GM21381 (cell line): ENCODE measurements around the gene TMEM39B.

Experiments
- ATAC-seq: cut with Tn5 transposase; IDR thresholded peaks from one replicate; pipeline ENCODE4 v1.9.1; 2021; ENCODE audit warnings: mild to moderate bottlenecking, moderate library complexity; ENCODE audit not compliant: unreplicated experiment

Gene TMEM39B

DNA sequence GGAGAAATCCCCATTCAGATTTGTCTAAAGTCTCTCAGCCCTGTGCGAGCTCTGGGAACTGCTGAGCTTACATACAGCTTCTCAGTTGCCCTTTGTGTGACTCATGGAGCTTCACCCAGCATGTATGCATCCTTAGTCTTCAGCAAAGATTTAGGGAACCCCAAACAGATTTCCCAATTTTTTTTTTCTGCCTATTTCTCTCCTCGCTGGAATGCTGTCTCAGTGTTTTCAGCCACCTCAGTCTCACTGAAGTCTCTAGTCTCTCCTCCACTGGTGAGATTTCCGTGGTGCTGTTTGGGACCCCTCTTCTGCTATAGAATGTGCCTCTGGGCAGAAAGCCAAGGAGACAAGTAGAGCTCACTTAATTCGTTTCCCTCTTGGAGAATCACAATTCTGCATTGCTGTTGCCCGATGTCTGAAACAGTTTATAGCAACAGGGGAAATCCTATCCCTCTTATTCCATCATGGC lies 78.6 kb downstream of the TMEM39B start:
- ATAC-seq: no peak
